HG03521 (cell line): ENCODE measurements around the gene DTL.
"Not testable (repeated sequence)": the region's sequence is repeated elsewhere in the genome, so short reads cannot be mapped to it uniquely, and the experiment has no call there.

Experiments
- ATAC-seq: cut with Tn5 transposase; IDR thresholded peaks from one replicate; pipeline ENCODE4 v1.9.1; 2021; ENCODE audit warnings: mild to moderate bottlenecking, moderate library complexity; ENCODE audit not compliant: unreplicated experiment

The DTL gene, protein sequence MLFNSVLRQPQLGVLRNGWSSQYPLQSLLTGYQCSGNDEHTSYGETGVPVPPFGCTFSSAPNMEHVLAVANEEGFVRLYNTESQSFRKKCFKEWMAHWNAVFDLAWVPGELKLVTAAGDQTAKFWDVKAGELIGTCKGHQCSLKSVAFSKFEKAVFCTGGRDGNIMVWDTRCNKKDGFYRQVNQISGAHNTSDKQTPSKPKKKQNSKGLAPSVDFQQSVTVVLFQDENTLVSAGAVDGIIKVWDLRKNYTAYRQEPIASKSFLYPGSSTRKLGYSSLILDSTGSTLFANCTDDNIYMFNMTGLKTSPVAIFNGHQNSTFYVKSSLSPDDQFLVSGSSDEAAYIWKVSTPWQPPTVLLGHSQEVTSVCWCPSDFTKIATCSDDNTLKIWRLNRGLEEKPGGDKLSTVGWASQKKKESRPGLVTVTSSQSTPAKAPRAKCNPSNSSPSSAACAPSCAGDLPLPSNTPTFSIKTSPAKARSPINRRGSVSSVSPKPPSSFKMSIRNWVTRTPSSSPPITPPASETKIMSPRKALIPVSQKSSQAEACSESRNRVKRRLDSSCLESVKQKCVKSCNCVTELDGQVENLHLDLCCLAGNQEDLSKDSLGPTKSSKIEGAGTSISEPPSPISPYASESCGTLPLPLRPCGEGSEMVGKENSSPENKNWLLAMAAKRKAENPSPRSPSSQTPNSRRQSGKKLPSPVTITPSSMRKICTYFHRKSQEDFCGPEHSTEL

DNA sequence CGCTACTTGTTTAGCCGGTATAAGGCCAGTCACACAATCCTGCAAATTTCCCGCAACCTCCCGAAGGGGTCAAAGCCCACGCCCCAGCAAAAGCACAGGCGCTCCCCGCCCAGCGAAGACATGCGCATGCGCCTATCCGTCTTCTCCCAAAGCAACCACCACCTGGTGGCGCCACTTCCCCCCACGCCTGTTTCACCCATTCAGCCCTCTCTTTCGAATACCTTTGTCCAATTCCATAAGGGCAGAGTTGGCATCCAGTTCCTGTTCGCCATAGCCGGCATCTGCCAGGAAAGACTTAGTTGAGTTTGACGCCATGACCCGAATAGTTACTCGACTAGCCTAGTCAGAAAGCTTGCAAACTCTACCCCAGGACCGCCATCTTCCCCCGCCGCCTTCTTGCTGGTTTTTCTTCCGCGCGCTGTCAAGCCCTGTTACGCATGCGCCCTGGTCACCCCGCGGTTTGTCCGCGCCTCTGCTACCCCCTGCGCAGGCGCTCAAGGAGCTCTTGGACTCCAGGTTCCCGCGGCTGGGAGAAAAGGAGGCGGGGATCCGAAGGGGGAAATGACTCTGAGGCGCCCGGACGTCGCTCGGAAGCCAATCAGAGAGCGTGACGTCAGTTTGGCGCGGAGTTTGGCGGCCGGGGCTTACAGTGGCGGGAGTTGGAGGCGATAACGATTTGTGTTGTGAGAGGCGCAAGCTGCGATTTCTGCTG is at the start of gene DTL, which contains the start of gene INTS7:
TSS of gene DTL (plus strand) at position 626 of the 712 bp plus-strand sequence. CDS start 143 bp downstream, outside the sequence.
TSS of gene INTS7 (minus strand) at position 435 of the 712 bp plus-strand sequence. CDS start at position 315, 120 bp downstream.
- ATAC-seq: peak; percentile 72

DNA sequence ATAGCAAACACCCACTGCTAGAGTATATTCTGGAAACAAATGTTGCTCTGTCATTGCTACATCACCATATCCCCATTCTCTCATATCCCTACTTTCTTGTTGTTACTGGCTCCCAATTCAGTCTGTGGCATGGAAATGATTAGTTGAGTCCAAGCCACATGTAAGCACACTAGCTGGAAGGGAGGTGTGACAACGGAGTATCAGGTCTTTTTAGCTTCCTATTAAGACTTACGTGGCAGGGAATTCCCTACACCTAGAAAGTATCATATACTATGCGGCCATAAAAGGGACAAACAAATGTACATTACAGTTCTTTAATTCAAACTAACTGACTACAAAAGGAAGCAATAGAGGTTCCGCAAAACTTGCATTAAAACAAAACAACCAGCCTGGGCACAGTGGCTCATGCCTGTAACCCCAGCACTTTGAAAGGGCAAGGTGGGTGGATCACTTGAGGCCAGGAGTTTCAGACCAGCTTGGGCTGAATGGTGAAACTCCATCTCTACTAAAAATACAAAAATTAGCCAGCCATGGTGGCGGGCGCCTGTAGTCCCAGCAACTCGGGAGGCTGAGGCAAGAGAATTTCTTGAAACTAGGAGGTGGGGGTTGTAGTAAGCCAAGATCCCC is 48.8 kb upstream of the DTL start:
- no peak for ATAC-seq

DNA sequence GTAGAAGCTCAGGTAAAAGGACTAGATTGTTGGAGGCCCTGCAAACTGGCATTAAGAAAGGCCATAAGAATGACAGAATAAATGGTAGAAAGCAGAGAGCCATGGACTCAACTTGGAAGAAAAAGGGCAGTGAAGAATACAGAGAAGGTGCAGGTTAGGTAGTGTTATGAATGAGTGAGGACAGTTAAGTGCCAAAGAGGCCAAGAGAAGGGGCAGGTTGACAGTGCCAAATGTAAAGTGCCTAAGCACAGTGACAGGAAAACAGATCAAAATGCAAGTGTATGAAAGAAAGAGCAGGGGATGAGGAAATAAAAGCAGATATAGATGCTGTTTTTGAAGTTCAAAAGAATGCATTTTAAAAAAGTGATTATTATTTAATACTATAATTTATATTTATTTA is 43.9 kb upstream of the DTL start:
- no peak for ATAC-seq

DNA sequence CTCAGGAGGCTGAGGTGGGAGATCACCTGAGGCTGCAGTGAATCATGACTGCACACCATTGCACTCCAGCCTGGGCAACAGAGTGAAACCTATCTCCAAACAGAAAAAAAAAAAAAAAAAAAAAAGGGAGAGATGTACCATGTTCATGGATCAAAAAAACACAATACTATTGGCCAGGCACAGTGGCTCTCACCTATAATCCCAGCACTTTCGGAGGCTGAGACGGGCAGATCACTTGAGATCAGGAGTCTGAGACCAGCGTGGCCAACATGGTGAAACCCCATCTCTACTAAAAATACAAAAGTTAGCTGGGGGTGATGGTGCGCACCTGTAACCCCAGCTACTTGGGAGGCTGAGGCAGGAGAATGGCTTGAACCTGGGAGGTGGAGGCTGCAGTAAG is 38.1 kb upstream of the DTL start:
- ATAC-seq: not testable (repeated sequence)

DNA sequence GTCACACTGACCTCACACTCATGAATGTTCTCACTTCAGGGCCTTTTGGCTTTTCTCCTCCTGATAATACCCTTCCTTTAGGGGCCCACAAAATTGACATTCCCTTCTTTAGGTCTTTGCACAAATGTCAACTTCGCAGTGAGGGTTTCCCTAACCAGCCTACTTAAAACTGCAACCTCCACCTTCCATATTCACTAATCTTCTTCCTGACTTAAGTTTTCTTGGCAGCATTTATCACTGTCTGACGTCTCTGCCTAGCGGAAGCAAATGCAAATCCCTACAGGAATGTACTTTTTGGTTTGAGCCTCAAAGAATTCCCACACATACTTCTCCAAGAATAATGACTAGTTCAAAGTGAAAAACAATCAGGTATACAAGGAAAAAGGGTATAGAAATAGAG is 33.0 kb upstream of the DTL start:
- no peak for ATAC-seq

DNA sequence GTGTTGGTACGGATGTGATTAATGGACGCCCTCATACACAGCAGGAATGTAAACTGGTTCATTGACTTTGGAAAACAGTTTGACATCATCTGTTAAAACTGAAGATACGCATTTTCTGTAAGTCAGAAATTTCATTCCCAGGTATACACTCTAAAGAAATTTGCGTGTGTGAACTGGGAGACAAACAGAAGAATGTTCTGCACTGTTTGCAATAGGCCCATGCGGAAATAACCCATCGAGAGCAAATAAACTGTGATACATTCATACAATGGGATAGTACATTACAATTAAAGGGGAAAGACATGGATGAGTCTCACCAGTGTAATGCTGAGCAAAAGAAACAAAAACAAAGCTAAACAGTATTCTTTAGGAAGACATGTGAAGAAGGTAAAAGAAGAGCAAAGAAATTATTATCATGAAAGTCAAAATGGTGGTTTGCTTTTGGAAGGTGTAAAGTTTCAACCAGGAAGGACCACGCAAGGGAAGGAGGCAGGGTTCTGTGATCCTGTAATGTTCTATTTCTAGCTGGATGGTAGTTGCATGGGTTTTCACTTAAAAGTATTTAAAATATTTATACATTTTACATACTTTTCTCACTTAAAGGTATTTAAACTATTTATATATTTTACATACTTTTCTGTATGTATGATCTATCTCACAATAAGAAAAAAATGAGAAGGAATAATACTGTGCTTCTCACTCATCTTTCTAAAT is 30.5 kb upstream of the DTL start:
- no peak for ATAC-seq

DNA sequence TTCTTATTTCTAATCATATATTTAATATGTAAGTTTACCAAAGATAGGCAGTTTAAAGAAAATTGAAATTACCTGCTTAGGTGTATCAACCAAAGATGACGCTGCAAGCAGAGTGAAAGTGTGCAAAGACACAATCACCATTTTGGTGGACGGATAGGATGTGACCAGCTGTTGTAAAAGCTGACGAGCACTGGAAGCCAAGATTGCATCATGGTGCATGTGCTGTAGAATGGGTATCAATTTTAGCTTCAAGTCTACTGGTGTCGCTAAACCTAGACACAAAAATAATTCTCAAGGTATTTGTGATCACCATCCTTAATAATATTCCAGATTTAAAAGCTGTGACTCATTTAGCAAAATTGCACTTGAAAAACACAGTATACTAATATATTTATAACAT is 28.4 kb upstream of the DTL start:
- ATAC-seq: no peak

DNA sequence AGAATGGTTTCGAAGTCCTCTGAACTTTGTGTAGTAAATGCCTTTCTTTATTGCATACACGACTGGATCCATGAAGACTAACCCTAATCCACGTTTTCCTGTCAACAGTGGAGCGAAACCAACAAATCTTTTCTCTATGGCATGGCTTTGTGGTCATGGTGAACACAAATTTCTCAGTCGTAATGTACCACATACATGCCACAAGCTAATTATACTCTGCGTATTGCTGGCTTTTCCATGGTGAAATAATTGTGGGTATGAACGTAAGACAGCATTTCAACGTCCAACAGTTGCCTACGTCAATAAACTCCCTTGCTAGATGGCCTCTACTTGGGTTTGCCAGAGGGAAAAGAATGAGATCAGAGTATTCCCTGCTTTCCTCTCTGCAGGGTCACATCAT is 27.7 kb upstream of the DTL start:
- ATAC-seq: no peak

DNA sequence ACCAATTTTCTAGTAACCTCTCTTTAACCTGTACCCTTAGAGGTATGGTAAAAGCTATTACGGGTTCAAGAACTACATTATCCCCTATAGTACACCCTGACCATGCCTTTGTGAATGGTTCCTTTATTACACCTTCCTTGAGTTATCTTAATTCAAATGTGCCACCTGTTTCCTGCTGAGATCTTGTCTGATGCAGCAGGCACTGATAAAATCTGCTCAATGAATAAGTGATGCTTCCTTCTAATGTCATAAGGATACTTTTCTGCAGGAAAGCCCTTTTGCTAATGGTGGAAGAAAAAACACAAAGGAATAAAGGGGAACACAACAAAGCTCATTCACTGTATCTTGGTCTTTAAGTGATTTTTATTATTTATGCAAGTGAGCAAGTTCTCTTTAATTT is 26.0 kb upstream of the DTL start:
- ATAC-seq: no peak

DNA sequence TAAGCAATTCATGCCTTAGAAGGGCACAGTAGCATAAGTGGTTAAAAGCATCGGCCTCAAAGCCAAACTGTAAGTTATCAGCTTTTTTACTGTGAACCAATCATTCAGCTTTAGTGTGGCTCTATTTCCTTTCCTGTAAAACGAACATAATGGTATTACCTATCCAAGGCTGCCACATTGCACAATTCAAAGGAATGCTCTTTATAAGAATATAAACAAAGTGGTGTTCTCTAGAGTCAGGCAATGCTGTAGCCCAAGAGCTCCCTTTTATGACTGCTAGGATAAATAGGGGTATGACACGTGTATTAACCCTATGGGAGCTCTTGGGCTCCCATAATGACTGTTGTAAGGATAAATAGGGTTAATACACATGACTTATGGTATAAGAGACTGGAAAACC is 25.5 kb upstream of the DTL start:
- ATAC-seq: no peak

DNA sequence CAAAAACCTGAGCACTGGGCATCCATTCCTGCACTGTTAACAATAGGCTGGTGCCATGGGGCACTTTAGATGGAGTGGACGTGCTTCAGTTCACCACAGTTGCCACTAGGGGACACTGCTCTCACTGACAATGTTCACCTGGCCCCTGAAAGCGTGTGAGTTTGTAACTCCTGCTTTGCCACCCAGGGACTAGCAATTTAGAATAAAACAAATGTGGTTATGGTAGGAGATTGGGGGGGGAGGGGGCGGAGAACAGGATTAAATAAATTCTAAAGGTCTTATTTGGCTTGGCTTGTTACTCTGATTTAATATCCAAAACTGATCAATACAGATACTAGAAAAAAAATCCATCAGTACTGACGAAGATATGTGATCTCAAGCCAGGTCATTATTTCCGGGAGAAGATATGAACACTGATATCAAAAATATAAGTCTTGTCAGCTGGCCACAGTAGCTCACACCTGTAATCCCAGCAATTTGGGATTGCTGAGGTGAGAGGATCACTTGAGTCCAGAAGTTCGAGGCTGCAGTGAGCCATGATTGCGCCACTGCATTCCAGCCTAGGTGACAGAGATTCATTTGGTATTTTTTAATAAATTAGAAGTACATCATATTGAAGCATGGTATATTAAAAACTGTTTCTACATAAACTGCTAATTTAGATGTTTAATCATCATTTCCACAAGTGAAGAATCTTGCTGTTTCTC is 23.4 kb upstream of the DTL start:
- ATAC-seq: peak; percentile 84

DNA sequence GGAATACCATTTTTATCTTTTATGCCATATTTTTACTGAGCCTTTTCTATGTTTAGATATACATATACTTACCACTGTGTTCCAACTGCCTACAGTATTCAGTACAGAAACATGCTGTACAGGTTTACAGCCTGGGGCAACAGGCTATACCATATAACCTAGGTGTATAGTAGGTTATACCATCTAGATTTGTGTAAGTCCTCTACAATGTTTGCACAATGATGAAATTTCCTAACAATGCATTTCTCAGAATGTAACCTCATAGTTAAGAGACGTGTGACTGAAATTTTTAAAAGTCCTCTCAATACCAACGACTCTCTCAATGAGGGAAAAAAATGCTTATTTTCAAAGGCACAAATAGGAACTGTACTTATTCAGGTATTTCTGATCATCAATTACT is 21.9 kb upstream of the DTL start:
- ATAC-seq: no peak

DNA sequence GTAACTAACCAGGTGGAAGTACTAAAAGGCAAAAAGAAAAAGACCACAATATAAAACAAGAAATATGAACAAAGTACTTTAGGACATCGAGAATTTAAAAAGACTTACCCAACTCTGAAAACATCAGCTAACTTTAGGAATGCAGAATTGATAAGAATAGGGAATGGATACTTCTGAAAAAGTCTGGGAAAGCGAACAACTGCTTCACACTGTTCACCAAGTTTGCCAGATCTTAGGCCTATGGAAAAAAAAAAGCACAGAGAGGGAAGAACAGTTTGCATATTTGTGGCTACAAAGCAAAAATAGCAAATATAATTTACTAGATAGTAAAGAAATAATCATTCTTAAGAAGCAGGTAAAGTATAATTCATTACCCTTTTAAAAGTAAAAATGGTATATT is 14.6 kb upstream of the DTL start:
- no peak for ATAC-seq

DNA sequence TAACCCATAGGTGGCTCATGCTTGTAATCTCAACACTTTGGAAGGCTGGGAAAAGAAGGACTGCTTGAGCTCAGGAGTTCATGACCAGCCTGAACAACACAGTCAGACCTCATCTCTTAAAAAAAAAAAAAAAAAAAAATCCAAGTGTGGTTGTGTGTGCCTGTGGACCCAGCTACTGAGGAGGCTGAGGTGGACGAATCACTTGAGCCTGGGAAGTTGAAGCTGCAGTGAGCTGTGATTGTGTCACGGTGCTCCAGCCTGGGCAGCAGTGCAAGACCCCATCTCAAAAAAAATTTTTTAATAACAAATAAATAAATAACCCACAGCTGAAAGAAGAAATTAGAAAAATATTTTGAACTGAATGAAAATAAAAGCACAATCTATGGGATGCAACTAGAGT is 14.0 kb upstream of the DTL start:
- ATAC-seq: no peak

DNA sequence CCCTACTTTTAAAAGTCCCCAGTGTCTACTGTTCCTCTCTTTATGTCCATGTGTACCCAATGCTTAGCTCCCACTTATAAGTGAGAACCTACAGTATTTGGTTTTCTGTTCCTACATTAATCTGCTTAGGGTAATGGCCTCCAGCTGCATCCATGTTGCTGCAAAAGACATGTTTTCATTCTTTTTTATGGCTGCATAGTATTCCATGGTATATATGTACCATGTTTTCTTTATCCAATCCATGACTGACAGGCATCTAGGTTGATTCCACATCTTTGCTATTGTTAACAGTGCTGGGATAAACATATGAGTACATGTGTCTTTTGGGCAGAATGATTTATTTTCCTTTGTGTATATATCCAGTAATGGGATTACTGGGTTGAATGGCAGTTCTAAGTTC is 12.6 kb upstream of the DTL start:
- not testable (repeated sequence) for ATAC-seq

DNA sequence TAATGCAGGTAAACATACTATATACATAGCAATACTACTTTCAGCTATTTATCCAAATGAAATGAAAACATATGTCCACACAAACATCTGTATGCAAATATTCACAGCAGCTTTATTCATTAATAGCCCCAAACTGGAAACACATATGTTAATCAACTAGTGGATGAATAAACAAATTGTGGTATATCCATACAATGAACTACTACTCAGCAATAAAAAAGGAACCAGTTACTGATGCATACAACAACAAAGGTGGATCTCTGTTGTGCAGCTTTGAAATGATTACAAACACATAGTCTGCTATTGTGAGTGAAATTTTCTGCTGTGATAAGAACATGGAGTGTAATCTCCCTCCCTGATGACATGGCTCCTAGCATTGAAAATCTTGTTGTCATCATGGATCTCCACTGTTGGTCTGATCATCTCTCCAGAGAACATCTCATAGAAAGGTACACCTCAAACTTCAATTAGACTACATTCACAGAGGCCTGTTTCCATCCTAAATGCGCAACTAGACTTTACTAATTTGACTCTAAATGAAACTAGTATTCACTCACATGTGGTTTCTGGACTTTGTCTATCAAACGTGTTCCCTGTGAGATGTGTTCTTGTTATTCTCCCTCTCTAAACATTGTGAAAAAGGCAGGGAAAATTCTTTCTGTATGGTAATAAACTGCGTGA is 10.9 kb upstream of the DTL start:
- no peak for ATAC-seq

DNA sequence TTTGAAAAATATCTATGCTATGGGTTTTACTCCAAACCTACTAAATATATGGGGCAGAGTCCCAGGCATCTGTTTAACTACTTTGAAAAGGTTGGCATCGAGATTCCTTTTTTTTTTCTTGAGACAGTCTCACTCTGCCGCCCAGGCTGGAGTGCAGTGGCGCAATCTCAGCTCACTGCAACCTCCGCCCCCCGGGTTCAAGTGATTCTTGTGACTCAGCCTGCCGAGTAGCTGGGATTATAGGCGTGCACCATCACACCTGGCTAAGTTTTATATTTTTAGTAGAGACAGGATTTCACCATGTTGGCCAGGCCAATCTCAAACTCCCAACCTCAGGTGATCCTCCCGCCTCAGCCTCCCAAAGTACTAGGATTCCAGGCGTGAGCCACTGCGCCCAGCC is 7.8 kb upstream of the DTL start:
- not testable (repeated sequence) for ATAC-seq

DNA sequence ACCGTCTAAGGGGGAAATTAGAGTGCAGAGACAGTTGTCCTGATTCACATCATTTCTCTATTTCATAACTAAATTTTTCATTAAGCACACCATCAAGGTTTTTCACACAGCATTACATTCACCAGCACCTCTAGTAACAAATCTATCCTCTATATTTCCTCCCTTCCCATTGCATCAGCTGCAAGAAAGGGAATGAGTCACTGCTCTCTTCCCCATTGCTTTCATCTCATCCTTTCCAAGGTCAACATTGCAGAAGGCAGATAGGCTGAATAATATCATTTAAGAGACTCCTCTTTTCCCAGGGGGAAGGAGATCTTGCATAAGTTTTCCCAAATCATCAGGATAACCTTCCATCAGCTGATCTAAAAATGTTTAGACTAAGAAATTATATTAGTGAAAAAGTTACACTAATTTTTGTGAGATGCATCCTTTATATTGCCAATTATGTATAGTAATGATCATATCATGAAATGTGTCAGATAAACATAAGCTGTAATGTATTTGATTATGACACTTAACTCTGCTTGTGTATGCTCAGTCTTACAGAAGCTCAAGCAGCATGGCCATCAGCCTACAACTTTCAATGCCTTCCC is 4.5 kb upstream of the DTL start:
- no peak for ATAC-seq
